WI38 (cell line): ENCODE data around the gene CD44.

ENCODE experiments used
- H3K4me3 ChIP-seq: 2 replicates; pipeline ENCODE4 v1.5.1; 2011; ENCODE audit warnings: low read depth, mild to moderate bottlenecking, control low read depth, low read length
- CTCF ChIP-seq: IDR thresholded peaks from 2 replicates; pipeline ENCODE4 v1.5.1; 2012; ENCODE audit warnings: low read depth, mild to moderate bottlenecking, control low read depth, low read length

Gene CD44

GRCh38 chr11:35169754-35170153 lies 30.8 kb downstream of the CD44 start:
- no peak for TF ChIP-seq CTCF
- H3K4me3 ChIP-seq = no peak overlapping the region

GRCh38 chr11:35170503-35170902 lies 31.5 kb downstream of the CD44 start:
- TF ChIP-seq CTCF = no peak

GRCh38 chr11:35171226-35171625 lies 32.3 kb downstream of the CD44 start:
- no peak overlapping the region for H3K4me3 ChIP-seq
- TF ChIP-seq CTCF = no peak

More at GRCh38 chr11:35170503-35170902, 31.5 kb downstream of the CD44 start:
- H3K4me3 ChIP-seq = no peak overlapping the region

GRCh38 chr11:35173011-35173511 lies 34.1 kb downstream of the CD44 start:
- H3K4me3 ChIP-seq = no peak overlapping the region

GRCh38 chr11:35173616-35174566 lies 34.9 kb downstream of the CD44 start:
- no peak overlapping the region for H3K4me3 ChIP-seq
- TF ChIP-seq CTCF = no peak

More at GRCh38 chr11:35173011-35173511, 34.1 kb downstream of the CD44 start:
- TF ChIP-seq CTCF = no peak

GRCh38 chr11:35174666-35175065 lies 35.7 kb downstream of the CD44 start:
- no peak for TF ChIP-seq CTCF
- H3K4me3 ChIP-seq = no peak overlapping the region

GRCh38 chr11:35177370-35177769 lies 38.4 kb downstream of the CD44 start:
- H3K4me3 ChIP-seq = no peak overlapping the region
- TF ChIP-seq CTCF = no peak
